Activated T-cell treated with anti-CD3 and anti-CD28 coated beads for 1 hour (primary cell): ENCODE measurements around the gene TPPP3.

Experiments
- DNase-seq: peaks from one replicate; pipeline ENCODE4 v3.0.0-alpha.2; 2020; ENCODE audit warnings: low read depth

TPPP3 gene

GRCh38 chr16:67404740-67405226, 11.5 kb upstream of the TPPP3 start:
- DNase-seq: no peak

GRCh38 chr16:67403976-67404555, 10.8 kb upstream of the TPPP3 start:
- no peak for DNase-seq

GRCh38 chr16:67400901-67401300, 7.6 kb upstream of the TPPP3 start:
- DNase-seq: no peak

- no peak for DNase-seq
Observed at GRCh38 chr16:67399749-67400704, 6.7 kb upstream of the TPPP3 start.

- DNase-seq: peak; percentile 17
Observed at GRCh38 chr16:67399218-67399733, 6.0 kb upstream of the TPPP3 start.

GRCh38 chr16:67398546-67399217, 5.4 kb upstream of the TPPP3 start:
- DNase-seq: no peak

GRCh38 chr16:67397812-67398545, 4.7 kb upstream of the TPPP3 start:
- DNase-seq: no peak

GRCh38 chr16:67397036-67397801, 3.9 kb upstream of the TPPP3 start:
- DNase-seq: no peak

- DNase-seq: no peak
Observed at GRCh38 chr16:67396159-67397035, 3.1 kb upstream of the TPPP3 start.

- no peak for DNase-seq
Observed at GRCh38 chr16:67395458-67396158, 2.3 kb upstream of the TPPP3 start.

GRCh38 chr16:67395105-67395457, 1.8 kb upstream of the TPPP3 start:
- DNase-seq: no peak

- no peak for DNase-seq
Observed at GRCh38 chr16:67394155-67395104, 1.1 kb upstream of the TPPP3 start.

GRCh38 chr16:67393788-67394154, 473 bp upstream of the TPPP3 start:
- DNase-seq: no peak

GRCh38 chr16:67392301-67393059, 818 bp downstream of the TPPP3 start:
- DNase-seq: no peak

- no peak for DNase-seq
Observed at GRCh38 chr16:67391424-67392300, 1.6 kb downstream of the TPPP3 start.

- no peak for DNase-seq
Observed at GRCh38 chr16:67390816-67391423, 2.4 kb downstream of the TPPP3 start.
